ENCODE data around the gene MTFP1. TPM values are rescaled to one million over a fixed set of nuclear protein-coding genes. Genes with fewer than 3 reads are reported as not detected.
"Not testable (repeated sequence)": the region's sequence is repeated elsewhere in the genome, so short reads cannot be mapped to it uniquely, and the experiment has no call there.

Gene MTFP1
- total RNA-seq, 1 experiment from 2014 or later, result 10.0 TPM

GRCh38 chr22:30455075-30455840 lies 29.7 kb downstream of the MTFP1 start:
- no peak for DNase-seq (ENCODE audit: low read depth)

DNA sequence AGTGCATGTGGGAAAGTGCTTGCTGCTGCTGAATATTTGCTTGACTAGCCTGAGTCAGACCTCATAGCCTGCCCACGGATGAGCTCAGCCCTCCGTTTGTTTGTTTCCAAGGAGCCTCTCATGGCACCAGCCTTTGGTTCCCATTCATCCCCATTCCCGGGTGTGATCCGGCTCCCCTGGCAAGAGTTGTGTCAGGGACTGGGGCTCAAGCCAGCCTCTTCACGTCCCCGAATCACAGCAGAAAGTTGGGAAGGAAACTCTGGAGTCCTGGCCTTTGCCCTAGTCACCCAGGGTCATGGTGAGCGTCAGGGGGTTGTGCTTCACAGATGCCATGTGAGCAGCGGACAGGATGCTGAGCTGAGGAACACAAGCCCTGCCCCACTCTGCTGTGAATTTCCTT lies 32.4 kb downstream of the MTFP1 start:
- peak; percentile 11 for DNase-seq (ENCODE audit: low read depth)

DNA sequence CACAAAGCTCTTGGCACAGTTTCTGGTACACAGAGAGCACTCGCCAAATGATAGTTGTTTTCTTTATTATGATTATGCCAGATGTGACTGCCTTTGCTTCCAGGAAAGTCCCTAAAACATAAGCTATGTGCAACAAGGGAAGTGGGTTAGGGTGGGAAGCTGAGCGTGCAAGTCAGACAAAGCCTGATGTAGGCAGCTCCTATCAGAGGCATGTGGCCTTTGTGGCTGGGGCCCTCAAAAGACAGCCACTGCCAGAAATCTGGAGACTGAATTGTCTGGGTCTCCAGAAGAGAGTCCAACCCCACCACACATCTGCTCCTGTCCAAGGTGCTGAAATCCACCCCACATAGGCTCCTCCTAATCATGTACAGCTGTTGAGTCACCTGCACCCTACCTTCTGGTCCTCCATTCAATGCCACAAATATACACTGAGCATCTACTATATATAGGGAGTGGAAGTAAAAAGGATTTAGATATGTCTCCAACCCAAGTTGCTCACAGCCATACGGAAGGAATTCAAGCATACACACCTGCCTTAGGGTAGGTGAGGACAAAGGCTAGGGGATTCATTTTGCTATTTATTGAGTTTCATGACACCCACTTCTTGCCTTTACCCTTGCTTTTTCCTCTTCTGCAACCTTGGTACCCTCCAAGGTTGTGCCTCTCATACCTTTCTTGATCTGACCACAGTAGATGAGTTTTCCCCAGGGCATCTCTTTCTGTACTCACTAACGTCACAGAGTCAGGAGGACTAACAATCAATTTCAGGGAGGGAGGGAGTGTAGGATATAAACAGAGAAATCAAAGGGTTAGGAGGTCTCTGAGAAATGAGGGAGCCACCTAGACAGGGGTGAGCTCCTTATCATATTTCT lies 33.8 kb downstream of the MTFP1 start:
- peak; percentile 25 for DNase-seq (ENCODE audit: low read depth)

DNA sequence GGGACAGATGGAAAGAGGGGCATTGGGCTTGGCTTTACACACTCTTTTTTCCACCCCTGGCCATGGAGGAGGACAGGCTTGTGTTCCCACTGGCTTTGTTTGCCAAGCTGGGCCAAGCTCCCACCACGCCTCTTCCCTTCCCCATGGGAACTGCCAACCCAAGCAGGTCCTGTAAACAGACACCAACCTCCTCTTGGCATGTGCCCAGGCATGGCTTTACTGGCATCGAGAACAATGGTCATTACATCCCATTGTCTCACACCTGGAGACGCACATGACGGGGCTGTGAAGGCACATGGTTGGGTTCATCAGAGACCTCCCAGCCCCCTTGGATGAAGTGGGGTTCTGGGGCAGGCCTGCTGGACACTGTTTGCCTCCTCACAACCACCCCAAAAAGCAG lies 34.6 kb downstream of the MTFP1 start:
- no peak for DNase-seq (ENCODE audit: low read depth)

DNA sequence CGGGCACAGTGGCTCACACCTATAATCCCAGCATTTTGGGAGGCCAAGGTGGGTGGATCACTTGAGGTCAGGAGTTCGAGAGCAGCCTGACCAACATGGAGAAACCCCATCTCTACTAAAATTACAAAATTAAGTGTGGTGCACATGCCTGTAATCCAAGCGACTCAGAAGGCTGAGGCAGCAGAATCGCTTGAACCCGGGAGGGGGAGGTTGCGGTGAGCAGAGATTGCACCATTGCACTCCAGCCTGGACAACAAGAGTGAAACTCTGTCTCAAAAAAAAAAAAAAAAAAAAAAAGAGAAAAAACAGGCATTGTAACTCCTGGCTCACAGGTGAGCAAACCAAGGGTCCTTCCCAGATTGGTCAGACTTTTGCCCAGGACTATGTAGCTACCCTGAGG lies 35.0 kb downstream of the MTFP1 start:
- DNase-seq (ENCODE audit: low read depth), result not testable (repeated sequence)

- DNase-seq (ENCODE audit: low read depth), result no peak
These were observed 43.6 kb downstream of the MTFP1 start for GRCh38 chr22:30469165-30469564.

DNA sequence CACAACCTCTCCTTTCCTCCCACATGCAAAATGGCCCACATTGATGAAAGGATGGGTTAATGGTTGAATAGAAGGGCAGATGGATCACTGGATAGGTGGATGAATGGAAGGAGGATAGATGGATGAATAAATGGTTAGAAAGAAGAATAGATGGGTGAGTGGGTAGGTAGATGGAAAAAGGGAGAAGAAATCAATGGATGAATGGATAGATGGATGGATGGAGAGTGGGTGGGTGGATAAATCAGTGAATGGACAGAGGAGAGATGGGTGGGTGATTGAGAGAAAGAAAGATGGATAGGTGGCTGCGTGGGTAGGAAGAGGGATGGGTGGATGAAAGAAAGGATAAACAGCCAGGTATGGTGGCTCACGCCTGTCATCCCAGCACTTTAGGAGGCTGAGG lies 45.1 kb downstream of the MTFP1 start:
- DNase-seq (ENCODE audit: low read depth), result no peak

GRCh38 chr22:30471616-30472318 lies 46.2 kb downstream of the MTFP1 start, which contains the start of gene SEC14L3:
Gene SEC14L3 (minus strand): TSS chr22:30472017. CDS start chr22:30471958, 59 bp downstream.
- no peak for DNase-seq (ENCODE audit: low read depth)

DNA sequence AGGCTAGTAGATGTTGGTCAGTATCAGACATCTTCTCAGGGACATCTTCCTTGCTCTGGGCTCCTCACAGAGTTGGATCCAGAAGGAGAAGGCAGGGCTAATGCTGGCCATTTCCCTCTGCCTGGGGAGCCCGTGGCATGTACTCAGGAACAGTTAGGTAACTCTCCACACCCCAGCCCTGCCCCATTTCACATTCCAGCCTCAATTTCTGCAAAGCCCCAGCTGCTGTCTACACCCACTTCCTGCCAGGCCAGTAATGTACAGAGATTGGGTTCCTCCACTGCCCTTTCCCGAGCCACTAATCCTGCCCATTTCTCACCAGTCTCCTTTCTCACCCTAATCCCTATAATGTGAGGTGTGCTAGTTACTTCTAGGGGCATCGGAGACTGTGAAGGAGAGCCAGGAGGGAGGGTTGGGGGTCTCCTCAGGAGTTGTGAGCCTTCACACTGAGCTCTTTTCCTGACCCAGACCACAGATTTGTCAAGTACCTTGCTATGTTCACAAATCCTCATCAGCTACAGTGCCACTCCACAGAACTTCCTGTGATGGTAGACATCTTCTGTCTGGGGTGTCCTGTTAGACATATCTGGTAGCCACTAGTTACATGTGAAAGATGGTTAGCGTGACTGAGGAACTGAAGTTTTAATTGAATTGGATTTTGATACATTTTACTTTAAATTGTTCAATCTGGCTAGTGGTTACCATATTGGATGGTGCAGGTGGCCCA lies 47.6 kb downstream of the MTFP1 start:
- no peak for DNase-seq (ENCODE audit: low read depth)

- DNase-seq (ENCODE audit: low read depth), result no peak
These were observed 48.6 kb downstream of the MTFP1 start for GRCh38 chr22:30474121-30474520.

DNA sequence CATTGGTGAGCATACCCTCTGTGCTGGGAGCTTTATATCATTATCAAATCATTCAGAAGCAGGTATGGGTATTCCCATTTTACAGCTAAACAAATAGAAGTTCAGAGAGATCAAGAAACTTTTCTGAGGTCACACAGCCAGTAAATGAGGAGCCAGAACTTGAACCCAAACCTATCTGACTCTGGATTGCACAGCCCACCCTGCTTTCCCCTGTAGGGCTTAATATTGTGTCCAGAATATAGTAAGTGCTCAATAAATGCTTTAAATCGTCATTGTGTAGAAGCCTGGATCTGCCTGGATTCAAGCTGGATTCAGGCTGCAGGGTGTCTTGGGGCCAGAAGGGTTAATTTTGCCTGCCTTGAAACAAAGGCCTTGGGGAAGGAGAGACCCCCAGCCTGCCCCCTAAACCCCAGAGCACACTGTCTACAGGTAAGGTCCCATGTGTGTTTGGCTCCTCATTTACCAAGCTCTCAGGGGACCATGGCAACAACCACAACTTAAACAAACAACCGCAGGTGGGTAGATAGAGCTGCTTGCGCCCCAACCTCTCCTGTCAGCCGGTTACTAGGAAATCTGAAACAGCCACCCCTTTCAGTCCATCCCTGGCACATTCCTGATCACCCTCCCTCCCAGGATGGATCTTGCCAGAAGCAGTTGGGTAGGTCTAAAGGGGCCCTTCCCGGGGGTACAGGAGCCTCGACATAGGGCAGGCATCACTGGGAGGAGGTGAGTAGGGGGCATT lies 49.3 kb downstream of the MTFP1 start:
- DNase-seq (ENCODE audit: low read depth), result peak; percentile 51

Other genes with a start within 250 kb of the MTFP1 start
- gene LIF, start 179.0 kb upstream of the MTFP1 start, total RNA-seq (2014; rRNA removed; shearing (Covaris generic)), result 7.5 and 9.9 TPM in 2 replicates
- gene OSM, start 158.9 kb upstream of the MTFP1 start, total RNA-seq (2014; rRNA removed; shearing (Covaris generic)), result not detected in 2 replicates
- 2.8 and 4.5 TPM in 2 replicates for gene CASTOR1, start 136.3 kb upstream of the MTFP1 start, total RNA-seq (2014; rRNA removed; shearing (Covaris generic))
- gene TBC1D10A, start 98.8 kb upstream of the MTFP1 start, total RNA-seq (2014; rRNA removed; shearing (Covaris generic)), result 13.5 and 20.9 TPM in 2 replicates
- gene SF3A1, start 68.9 kb upstream of the MTFP1 start, total RNA-seq (2014; rRNA removed; shearing (Covaris generic)), result 25.9 and 52.2 TPM in 2 replicates
- gene CCDC157, start 68.8 kb upstream of the MTFP1 start, total RNA-seq (2014; rRNA removed; shearing (Covaris generic)), result 0.76 and 3.7 TPM in 2 replicates
- 15.1 and 17.4 TPM in 2 replicates for gene RNF215, start 38.4 kb upstream of the MTFP1 start, total RNA-seq (2014; rRNA removed; shearing (Covaris generic))
- gene SEC14L2, start 28.8 kb upstream of the MTFP1 start, total RNA-seq (2014; rRNA removed; shearing (Covaris generic)), result 15.1 and 31.3 TPM in 2 replicates
- gene SEC14L3, start 46.2 kb downstream of the MTFP1 start, total RNA-seq (2014; rRNA removed; shearing (Covaris generic)), result not detected in 2 replicates
- gene SEC14L4, start 79.9 kb downstream of the MTFP1 start, total RNA-seq (2014; rRNA removed; shearing (Covaris generic)), result not detected in 2 replicates
- not detected in 2 replicates for gene SEC14L6, start 121.0 kb downstream of the MTFP1 start, total RNA-seq (2014; rRNA removed; shearing (Covaris generic))
- gene GAL3ST1, start 148.9 kb downstream of the MTFP1 start, total RNA-seq (2014; rRNA removed; shearing (Covaris generic)), result not detected in 2 replicates
- 53.1 and 57.9 TPM in 2 replicates for gene PES1, start 166.1 kb downstream of the MTFP1 start, total RNA-seq (2014; rRNA removed; shearing (Covaris generic))
- gene TCN2, start 181.4 kb downstream of the MTFP1 start, total RNA-seq (2014; rRNA removed; shearing (Covaris generic)), result 5.8 and 6.2 TPM in 2 replicates
- gene SLC35E4, start 210.0 kb downstream of the MTFP1 start, total RNA-seq (2014; rRNA removed; shearing (Covaris generic)), result 7.6 and 9.0 TPM in 2 replicates
- gene DUSP18, start 242.1 kb downstream of the MTFP1 start, total RNA-seq (2014; rRNA removed; shearing (Covaris generic)), result 3.8 and 4.6 TPM in 2 replicates

Measured in M059J (cell line).